GM13977 (cell line): ENCODE data around the gene HOXB4.

Source experiments
- DNase-seq: peaks from one replicate; pipeline ENCODE4 v3.0.0; 2012; ENCODE audit warnings: low spot score
- CTCF ChIP-seq: IDR thresholded peaks from 2 replicates; pipeline ENCODE4 v1.5.1; 2012; ENCODE audit warnings: mild to moderate bottlenecking, control low read depth; ENCODE audit not compliant: insufficient read depth; ENCODE audit errors: extremely low read depth, missing control alignments
- in situ Hi-C: fragments of 300-500 bp; cut with MboI; formaldehyde crosslinking; loops from one replicate; pipeline ENCODE4 v1.12.0; 2022; ENCODE audit warnings: low sequenced_read_pairs, low pct_unique_long_range_greater_than_20kb, mixed read lengths, inconsistent platforms; ENCODE audit not compliant: unreplicated experiment

HOXB4 gene

GRCh38 chr17:48583708-48584222 lies 5.6 kb upstream of the HOXB4 start:
- no peak for DNase-seq
- in situ Hi-C loops = no loop called here
- no peak for TF ChIP-seq CTCF

DNA sequence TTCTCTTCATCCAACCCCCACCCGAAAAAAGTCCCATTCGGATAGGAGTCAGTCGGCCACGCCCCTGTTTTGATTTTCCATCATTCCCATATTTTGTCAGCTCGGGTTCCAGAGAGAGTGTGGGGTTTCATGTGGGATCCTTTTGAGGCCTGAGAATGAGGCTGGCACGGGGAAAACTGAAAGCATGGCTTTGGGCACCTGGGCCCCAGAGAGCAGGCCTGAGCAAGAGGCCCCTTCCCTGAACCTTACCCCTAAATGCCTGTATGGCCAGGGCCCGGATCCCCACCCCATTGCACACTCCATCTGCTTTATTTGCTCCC lies 4.6 kb upstream of the HOXB4 start:
- in situ Hi-C loops = no loop called here
- DNase-seq = no peak
- TF ChIP-seq CTCF = no peak

DNA sequence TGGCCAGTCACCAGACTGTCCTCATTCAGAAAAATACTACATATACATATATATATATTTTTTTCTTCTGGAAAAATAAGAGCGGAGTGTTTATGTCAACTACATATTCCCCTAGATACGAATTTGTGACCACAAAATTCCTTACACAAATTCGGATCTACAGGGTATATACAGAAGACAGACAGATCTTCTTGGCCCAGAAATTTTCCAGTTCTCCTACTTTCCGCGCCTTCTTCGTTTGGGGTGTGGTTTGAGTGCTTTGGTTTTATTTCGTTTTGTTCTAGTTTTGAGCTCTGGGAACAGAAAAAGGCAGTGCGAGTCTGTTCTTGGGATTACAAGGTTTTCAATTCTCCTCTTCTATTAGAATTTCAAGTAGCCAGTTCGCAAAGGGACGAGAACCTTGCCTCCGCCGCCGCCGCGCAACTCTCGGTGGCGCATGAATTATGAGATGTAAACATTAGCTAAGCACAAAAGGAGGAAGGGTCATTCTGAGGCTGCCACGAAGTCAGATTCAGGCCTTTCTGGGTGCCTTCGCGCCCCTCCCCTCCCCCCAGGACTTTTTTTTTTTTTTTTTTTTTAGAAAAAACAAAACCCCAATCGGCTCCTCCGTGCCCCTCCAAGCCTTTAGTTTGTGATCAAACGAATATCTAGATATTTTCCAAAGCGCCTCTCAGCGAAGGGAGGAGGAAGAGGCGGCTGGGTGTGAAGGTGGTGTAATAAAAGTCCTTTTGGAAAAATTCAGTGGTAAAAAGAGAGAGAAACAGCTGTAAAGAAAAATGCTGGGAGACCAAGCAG lies 1.8 kb upstream of the HOXB4 start:
- no peak for DNase-seq
- TF ChIP-seq CTCF = no peak
- in situ Hi-C loops = no loop called here

DNA sequence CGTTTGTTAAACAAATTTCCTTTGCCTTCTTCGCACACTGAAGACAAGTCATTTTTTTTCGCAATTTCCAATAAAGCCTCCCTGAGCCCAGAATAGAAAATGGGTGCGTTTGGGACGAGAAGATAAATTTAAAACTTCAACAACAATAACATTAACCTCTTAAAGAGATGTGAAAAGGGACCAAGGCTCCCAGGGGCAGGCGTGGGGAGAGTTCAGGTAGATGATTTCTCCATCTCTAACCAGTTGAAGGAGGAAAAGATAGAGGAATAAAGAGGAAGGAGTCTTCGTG lies 1.3 kb upstream of the HOXB4 start:
- in situ Hi-C loops = no loop called here

DNA sequence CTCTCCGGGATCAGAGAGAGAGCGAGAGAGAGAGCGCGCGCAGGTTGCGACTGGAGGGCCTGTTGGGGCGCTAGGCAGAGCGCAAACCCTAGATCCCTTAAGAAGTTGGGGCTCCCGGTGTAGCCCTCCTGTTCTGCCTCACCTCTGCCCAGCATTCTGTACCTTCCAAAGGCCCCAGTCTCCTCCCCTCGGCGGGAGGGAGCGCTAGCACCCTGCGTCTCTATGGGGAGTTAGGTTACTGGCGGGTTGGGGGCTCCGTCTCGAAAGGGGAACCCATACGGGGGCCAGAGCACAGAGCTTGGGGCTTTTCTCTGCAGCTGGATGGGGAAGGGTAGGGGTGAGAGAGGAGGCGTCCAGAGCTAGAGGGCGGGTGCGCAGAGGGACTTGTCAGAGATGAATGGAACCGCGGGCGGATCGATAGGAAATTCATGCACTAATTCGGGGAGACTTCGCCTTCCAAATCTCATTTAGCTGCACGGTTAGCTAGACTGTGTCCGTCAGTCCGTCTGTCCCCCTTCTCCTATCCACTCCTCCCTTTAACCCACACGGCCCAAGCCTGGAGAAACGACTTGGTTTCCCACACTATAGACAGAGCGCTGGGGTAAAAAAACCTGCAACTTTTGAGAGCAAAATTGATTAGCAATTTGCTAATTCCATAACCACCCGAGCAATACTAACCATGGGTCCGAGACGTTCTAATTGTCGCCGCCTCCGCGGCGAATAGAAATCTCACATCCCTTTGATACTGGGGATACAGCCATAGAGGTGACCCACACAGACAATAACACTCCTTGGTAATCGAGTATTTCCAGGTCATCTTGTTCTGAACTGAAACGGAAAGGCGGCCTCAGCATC lies 693 bp upstream of the HOXB4 start:
- no peak for DNase-seq
- in situ Hi-C loops = no loop called here
- TF ChIP-seq CTCF = peak; percentile 1

More for the DNA sequence above, 1.3 kb upstream of the HOXB4 start:
- no peak for DNase-seq
- TF ChIP-seq CTCF = no peak

- in situ Hi-C loops = no loop called here
- peak; percentile 66 for DNase-seq
- TF ChIP-seq CTCF = no peak
These were observed 712 bp downstream of the HOXB4 start for GRCh38 chr17:48577330-48577945.
